Osteoblast (primary cell): ENCODE data around the gene RAB3C. TPM values are rescaled to one million over a fixed set of nuclear protein-coding genes. Genes with fewer than 3 reads are reported as not detected.
"Not testable (repeated sequence)": the region's sequence is repeated elsewhere in the genome, so short reads cannot be mapped to it uniquely, and the experiment has no call there.

ENCODE experiments used
- DNase-seq: peaks from one replicate; pipeline ENCODE4 v3.0.0; 2011; ENCODE audit warnings: low spot score, mixed read lengths; ENCODE audit not compliant: insufficient read length; ENCODE audit errors: missing footprints
- H2AFZ ChIP-seq: 2 replicates; pipeline ENCODE4 v1.6.0; 2011; ENCODE audit warnings: mild to moderate bottlenecking, low read length
- H3K27ac ChIP-seq: 2 replicates; pipeline ENCODE4 v1.5.1; 2011; ENCODE audit warnings: mild to moderate bottlenecking, low read depth, low read length, moderate library complexity
- H3K27me3 ChIP-seq: 2 replicates; pipeline ENCODE4 v1.6.0; 2012; ENCODE audit warnings: mild to moderate bottlenecking, control low read depth, inconsistent platforms, low read length, moderate library complexity; ENCODE audit not compliant: insufficient read depth
- H3K36me3 ChIP-seq: 2 replicates; pipeline ENCODE4 v1.5.1; 2011; ENCODE audit warnings: mild to moderate bottlenecking, low read length, control low read depth, moderate library complexity; ENCODE audit not compliant: insufficient read depth
- H3K4me1 ChIP-seq: 2 replicates; pipeline ENCODE4 v1.5.1; 2011; ENCODE audit warnings: mild to moderate bottlenecking, low read length, control low read depth, moderate library complexity; ENCODE audit not compliant: insufficient read depth
- H3K4me2 ChIP-seq: 2 replicates; pipeline ENCODE4 v1.6.0; 2011; ENCODE audit warnings: mild to moderate bottlenecking, low read length; ENCODE audit not compliant: insufficient read depth
- H3K4me3 ChIP-seq: fragments of 200-600 bp; sonication (generic); 3 replicates; pipeline ENCODE4 v1.5.1; 2012; ENCODE audit warnings: mild to moderate bottlenecking, low read length, inconsistent platforms; ENCODE audit not compliant: insufficient read depth
- H3K79me2 ChIP-seq: 2 replicates; pipeline ENCODE4 v1.6.0; 2012; ENCODE audit warnings: mild to moderate bottlenecking, low read length, control low read depth, inconsistent platforms; ENCODE audit not compliant: insufficient read depth
- H3K9me3 ChIP-seq: 2 replicates; pipeline ENCODE4 v1.5.1; 2011; ENCODE audit warnings: low read depth, low read length, control low read depth
- H4K20me1 ChIP-seq: 2 replicates; pipeline ENCODE4 v1.6.0; 2012; ENCODE audit warnings: mild to moderate bottlenecking, low read length, control low read depth; ENCODE audit not compliant: insufficient read depth
- total RNA-seq: library from RNA; depleted of rRNA; stranded (reverse); fragments of >200 nt; gene quantifications from 2 replicates; pipeline ENCODE4 v1.2.3, GENCODE V29; 2012
- TF ChIP-seq, protein P1 (sequence below): IDR thresholded peaks from 2 replicates; pipeline ENCODE4 v1.5.1; 2011; ENCODE audit warnings: mild to moderate bottlenecking, low read depth, low read length, moderate library complexity; ENCODE audit errors: extremely low read depth

The RAB3C gene
- total RNA-seq, 1 donor: not detected

DNA sequence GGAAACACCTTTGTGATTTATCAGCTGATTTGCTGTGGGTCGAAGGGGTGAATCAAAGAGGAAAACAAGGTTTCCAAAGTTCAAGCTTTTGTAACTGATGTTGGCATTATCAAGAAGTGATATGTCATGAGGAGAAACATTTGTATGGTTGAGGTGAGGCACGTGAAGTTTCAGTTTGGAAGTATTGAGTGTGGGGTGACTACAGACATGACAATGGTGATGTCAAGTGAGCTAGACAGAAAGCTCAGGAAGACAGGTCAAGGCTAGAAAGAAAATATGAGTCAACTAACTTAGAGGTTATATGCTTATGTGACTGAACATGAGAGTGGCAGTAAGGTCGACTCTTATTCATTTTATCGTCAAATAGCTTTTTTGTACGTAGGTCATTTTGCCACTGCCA lies 99.1 kb downstream of the RAB3C start:
- DNase-seq: peak; percentile 5
- Histone ChIP-seq H4K20me1 (no peaks in the 10 kb centered on the region), H3K27ac (no peak overlapping the region), H3K9me3 (no peaks in the 10 kb centered on the region), H3K4me1 (no peaks in the 10 kb centered on the region), H3K79me2 (no peaks in the 10 kb centered on the region), H3K27me3 (no peaks in the 10 kb centered on the region), H3K36me3 (no peaks in the 10 kb centered on the region), H2AFZ (no peak overlapping the region), H3K4me2 (no peak overlapping the region), H3K4me3 (no peak overlapping the region)
- TF ChIP-seq, protein P1, sequence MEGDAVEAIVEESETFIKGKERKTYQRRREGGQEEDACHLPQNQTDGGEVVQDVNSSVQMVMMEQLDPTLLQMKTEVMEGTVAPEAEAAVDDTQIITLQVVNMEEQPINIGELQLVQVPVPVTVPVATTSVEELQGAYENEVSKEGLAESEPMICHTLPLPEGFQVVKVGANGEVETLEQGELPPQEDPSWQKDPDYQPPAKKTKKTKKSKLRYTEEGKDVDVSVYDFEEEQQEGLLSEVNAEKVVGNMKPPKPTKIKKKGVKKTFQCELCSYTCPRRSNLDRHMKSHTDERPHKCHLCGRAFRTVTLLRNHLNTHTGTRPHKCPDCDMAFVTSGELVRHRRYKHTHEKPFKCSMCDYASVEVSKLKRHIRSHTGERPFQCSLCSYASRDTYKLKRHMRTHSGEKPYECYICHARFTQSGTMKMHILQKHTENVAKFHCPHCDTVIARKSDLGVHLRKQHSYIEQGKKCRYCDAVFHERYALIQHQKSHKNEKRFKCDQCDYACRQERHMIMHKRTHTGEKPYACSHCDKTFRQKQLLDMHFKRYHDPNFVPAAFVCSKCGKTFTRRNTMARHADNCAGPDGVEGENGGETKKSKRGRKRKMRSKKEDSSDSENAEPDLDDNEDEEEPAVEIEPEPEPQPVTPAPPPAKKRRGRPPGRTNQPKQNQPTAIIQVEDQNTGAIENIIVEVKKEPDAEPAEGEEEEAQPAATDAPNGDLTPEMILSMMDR: no peak

DNA sequence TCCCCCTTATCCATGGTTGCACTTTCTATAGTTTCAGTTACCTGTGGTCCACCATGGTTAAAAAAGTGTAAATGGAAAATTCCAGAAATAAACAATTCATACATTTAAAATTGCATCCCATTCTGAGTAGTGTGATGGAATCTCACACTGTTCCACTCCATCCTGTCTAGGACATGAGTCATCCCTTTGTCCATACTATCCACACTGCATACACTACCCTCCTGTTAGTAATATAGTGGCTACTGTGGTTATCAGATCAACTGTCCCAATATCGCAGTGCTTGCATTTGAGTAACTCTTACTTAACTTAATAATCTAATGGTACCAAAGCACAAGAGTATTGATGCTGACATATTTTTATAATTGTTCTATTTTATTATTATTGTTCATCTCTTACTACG lies 100.7 kb downstream of the RAB3C start:
- H3K36me3 ChIP-seq: no peaks in the 10 kb centered on the region
- no peaks in the 10 kb centered on the region for H4K20me1 ChIP-seq
- H2AFZ ChIP-seq: no peak overlapping the region
- no peak for DNase-seq
- no peak overlapping the region for H3K27ac ChIP-seq
- no peaks in the 10 kb centered on the region for H3K27me3 ChIP-seq
- no peak overlapping the region for H3K4me3 ChIP-seq
- H3K4me1 ChIP-seq: no peaks in the 10 kb centered on the region
- TF ChIP-seq, protein P1: no peak
- no peaks in the 10 kb centered on the region for H3K9me3 ChIP-seq
- no peaks in the 10 kb centered on the region for H3K79me2 ChIP-seq
- H3K4me2 ChIP-seq: no peak overlapping the region

- no peaks in the 10 kb centered on the region for H3K4me1 ChIP-seq
- no peak overlapping the region for H3K4me3 ChIP-seq
- H3K4me2 ChIP-seq: no peak overlapping the region
- no peaks in the 10 kb centered on the region for H4K20me1 ChIP-seq
- no peak overlapping the region for H3K27ac ChIP-seq
- no peaks in the 10 kb centered on the region for H3K79me2 ChIP-seq
- TF ChIP-seq, protein P1: no peak
- H3K27me3 ChIP-seq: no peaks in the 10 kb centered on the region
- no peak for DNase-seq
- no peaks in the 10 kb centered on the region for H3K36me3 ChIP-seq
- H3K9me3 ChIP-seq: no peaks in the 10 kb centered on the region
- H2AFZ ChIP-seq: no peak overlapping the region
Measured at GRCh38 chr5:58687079-58687478, 104.2 kb downstream of the RAB3C start.

- no peak for DNase-seq
- H3K27me3 ChIP-seq: no peaks in the 10 kb centered on the region
- no peaks in the 10 kb centered on the region for H3K9me3 ChIP-seq
- H3K4me2 ChIP-seq: no peak overlapping the region
- TF ChIP-seq, protein P1: no peak
- H3K4me3 ChIP-seq: no peak overlapping the region
- H3K36me3 ChIP-seq: no peaks in the 10 kb centered on the region
- H2AFZ ChIP-seq: no peak overlapping the region
- H3K4me1 ChIP-seq: no peaks in the 10 kb centered on the region
- no peak overlapping the region for H3K27ac ChIP-seq
- H4K20me1 ChIP-seq: no peaks in the 10 kb centered on the region
- no peaks in the 10 kb centered on the region for H3K79me2 ChIP-seq
Measured at GRCh38 chr5:58687595-58687994, 104.7 kb downstream of the RAB3C start.

GRCh38 chr5:58699088-58699761 lies 116.3 kb downstream of the RAB3C start:
- not testable (repeated sequence) for H3K4me3 ChIP-seq, H3K9me3 ChIP-seq, H3K4me1 ChIP-seq, H3K4me2 ChIP-seq, H3K27ac ChIP-seq, H4K20me1 ChIP-seq, H3K79me2 ChIP-seq, H3K36me3 ChIP-seq, DNase-seq, H2AFZ ChIP-seq, H3K27me3 ChIP-seq
